Stimulated activated memory B cell treated with anti-CD40 and anti-IgM and Interleukin-4, amounts not matched to agents 10 μg/mL and 1 μg/mL and 100 μg/mL, for 72 hours (primary cell): ENCODE data around the gene OR4K5.
"Not testable (repeated sequence)": the region's sequence is repeated elsewhere in the genome, so short reads cannot be mapped to it uniquely, and the experiment has no call there.

Experiments used
- ATAC-seq: fragments of 150-1000 bp; cut with Tn5 transposase; 2 replicates; pipeline ENCODE4 v1.10.0; 2021
- H3K27ac Mint-ChIP-seq: one replicate; pipeline ENCODE4 v1.8.0; 2022; ENCODE audit warnings: mild to moderate bottlenecking, mixed read lengths
- H3K27me3 Mint-ChIP-seq: one replicate; pipeline ENCODE4 v1.8.0; 2022; ENCODE audit warnings: mixed read lengths
- H3K36me3 Mint-ChIP-seq: one replicate; pipeline ENCODE4 v1.8.0; 2022; ENCODE audit warnings: mixed read lengths
- H3K4me1 Mint-ChIP-seq: one replicate; pipeline ENCODE4 v1.8.0; 2022; ENCODE audit warnings: mixed read lengths
- H3K4me3 Mint-ChIP-seq: one replicate; pipeline ENCODE4 v1.8.0; 2022; ENCODE audit warnings: mild to moderate bottlenecking, moderate library complexity, mixed read lengths
- H3K9me3 Mint-ChIP-seq: one replicate; pipeline ENCODE4 v1.8.0; 2022; ENCODE audit warnings: mixed read lengths

Gene OR4K5

GRCh38 chr14:19947413-19948090 lies 27.1 kb downstream of the OR4K5 start:
- H3K27ac Mint-ChIP-seq = no peak overlapping the region
- no peak overlapping the region for H3K4me3 Mint-ChIP-seq
- ATAC-seq = no peak
- peaks cover 3% of the 10 kb centered on the region for H3K9me3 Mint-ChIP-seq
- H3K4me1 Mint-ChIP-seq = no peaks in the 10 kb centered on the region
- H3K36me3 Mint-ChIP-seq = no peaks in the 10 kb centered on the region
- H3K27me3 Mint-ChIP-seq = no peaks in the 10 kb centered on the region

- Mint-ChIP-seq H3K36me3 (no peaks in the 10 kb centered on the region), H3K9me3 (peaks cover 3% of the 10 kb centered on the region), H3K4me1 (no peaks in the 10 kb centered on the region), H3K27ac (no peak overlapping the region), H3K27me3 (no peaks in the 10 kb centered on the region), H3K4me3 (no peak overlapping the region)
- ATAC-seq = no peak
Measured at GRCh38 chr14:19949218-19949617, 28.8 kb downstream of the OR4K5 start.

GRCh38 chr14:19969735-19970134 lies 49.3 kb downstream of the OR4K5 start:
- H3K36me3 Mint-ChIP-seq, H3K4me1 Mint-ChIP-seq, ATAC-seq: not testable (repeated sequence)

More at GRCh38 chr14:19969735-19970134, 49.3 kb downstream of the OR4K5 start:
- H3K9me3 Mint-ChIP-seq, H3K4me3 Mint-ChIP-seq, H3K27me3 Mint-ChIP-seq, H3K27ac Mint-ChIP-seq: not testable (repeated sequence)
